K562 (cell line): Measurements from ENCODE around the gene B3GALNT2. TPM values are rescaled to one million over a fixed set of nuclear protein-coding genes. Genes with fewer than 3 reads are reported as not detected.

ENCODE experiments used
- ATAC-seq: fragments of 200-7000 bp; cut with Tn5 transposase; 3 replicates; pipeline ENCODE4 v1.9.1; 2020; ENCODE audit warnings: moderate library complexity
- BruUV-seq: library from RNA; stranded (reverse); fragments of 400-500 nt; replicated peaks from 2 replicates; lab custom pipeline; 2021; lab: Mats Ljungman, UMichigan
- CTCF ChIA-PET: fragments of 300-600 bp; formaldehyde crosslinking; extraction: SDS; loops from one replicate; lab custom pipeline; 2021; ENCODE audit warnings: low intra/inter-chr PET ratio; lab: Yijun Ruan, JAX
- POLR2A ChIA-PET: fragments of 300-600, 350-650 bp; sonication (Branson Sonifier 250); formaldehyde crosslinking; extraction: SDS; loops from one replicate; lab custom pipeline; 2021; ENCODE audit warnings: antibody characterized with exemption, inconsistent platforms; lab: Yijun Ruan, JAX
- DNase-seq, 4 experiments: peaks; one replicate each; pipeline versions ENCODE4 v3.0.0 to v3.0.0-alpha.2; 2011 to 2018; ENCODE audit warnings: low spot score in 3 of 4, mixed read lengths in 3 of 4; ENCODE audit errors: extremely low read depth in 1 of 4
- FAIRE-seq: peaks from 2 replicates; lab custom pipeline; 2011; peaks lifted over from hg19 to GRCh38; lab: Jason Lieb, UNC
- H2AFZ ChIP-seq: 2 replicates; pipeline ENCODE4 v1.6.0; 2011; ENCODE audit warnings: low read depth, low read length, control low read depth, inconsistent platforms
- H3K27ac ChIP-seq: fragments of 200-600 bp; 3 replicates; pipeline ENCODE4 v1.8.0; 2011; ENCODE audit warnings: low read depth, mild to moderate bottlenecking, control low read depth, inconsistent platforms, low read length, moderate library complexity, mixed read lengths; ENCODE audit errors: extremely low read depth
- H3K27me3 ChIP-seq, 2 experiments: fragments of 300-600 bp in 1 of 2; 2 replicates in 1 of 2; 3 replicates in 1 of 2; pipeline versions ENCODE4 v1.6.0 to v1.8.0; 2011; ENCODE audit warnings: inconsistent platforms in 2 of 2, low read length in 2 of 2, mild to moderate bottlenecking in 1 of 2, mixed read lengths in 1 of 2, moderate library complexity in 1 of 2; ENCODE audit not compliant: control insufficient read depth in 2 of 2, insufficient read depth in 2 of 2
- H3K36me3 ChIP-seq: fragments of 300-600 bp; 3 replicates; pipeline ENCODE4 v1.8.0; 2011; ENCODE audit warnings: mild to moderate bottlenecking, low read length, inconsistent platforms; ENCODE audit not compliant: control insufficient read depth, insufficient read depth
- H3K4me1 ChIP-seq, 2 experiments: fragments of 200-600 bp in 1 of 2; replicated peaks in 1 of 2; 2 replicates in 1 of 2; 3 replicates in 1 of 2; pipeline versions ENCODE4 v1.5.1 to v1.8.0; 2011; ENCODE audit warnings: inconsistent platforms in 2 of 2, low read length in 2 of 2, mild to moderate bottlenecking in 1 of 2, mixed read lengths in 1 of 2, moderate library complexity in 1 of 2; ENCODE audit not compliant: control insufficient read depth in 2 of 2, insufficient read depth in 2 of 2
- H3K4me2 ChIP-seq: 2 replicates; pipeline ENCODE4 v1.6.1; 2011; ENCODE audit warnings: low read length, control low read depth, inconsistent platforms, mixed read lengths; ENCODE audit not compliant: insufficient read depth
- H3K4me3 ChIP-seq: fragments of 200-600 bp; sonication (generic), shearing (Covaris generic); 2 replicates; pipeline ENCODE4 v1.5.1; 2016; ENCODE audit warnings: control low read depth, inconsistent platforms
- H3K79me2 ChIP-seq: fragments of 200-600 bp; 3 replicates; pipeline ENCODE4 v1.8.0; 2011; ENCODE audit warnings: low read length, inconsistent platforms; ENCODE audit not compliant: control insufficient read depth, insufficient read depth
- H3K9ac ChIP-seq, 2 experiments: 2 replicates each; pipeline versions ENCODE4 v1.6.0 to v1.6.1; 2011; ENCODE audit warnings: low read depth in 2 of 2, low read length in 2 of 2, control low read depth in 1 of 2, inconsistent platforms in 1 of 2, mild to moderate bottlenecking in 1 of 2, mixed read lengths in 1 of 2; ENCODE audit not compliant: insufficient read depth in 1 of 2
- H3K9me1 ChIP-seq: one replicate; pipeline ENCODE4 v1.6.0; 2011; ENCODE audit warnings: inconsistent platforms, mild to moderate bottlenecking, low read length, moderate library complexity; ENCODE audit not compliant: control insufficient read depth, insufficient read depth
- H3K9me3 ChIP-seq: replicated peaks from 2 replicates; pipeline ENCODE4 v1.5.1; 2011; ENCODE audit warnings: low read depth, low read length, inconsistent platforms; ENCODE audit not compliant: control insufficient read depth, insufficient read depth
- H4K20me1 ChIP-seq: replicated peaks from 2 replicates; pipeline ENCODE4 v1.6.1; 2011; ENCODE audit warnings: low read length, inconsistent platforms, mixed read lengths; ENCODE audit not compliant: control insufficient read depth, insufficient read depth
- BCL6 ChIP-seq: fragments of 250-450 bp; sonication (Bioruptor Pico); IDR thresholded peaks from 2 replicates; pipeline ENCODE4 v1.4.0; 2020
- CXXC5 ChIP-seq: fragments of 250-450 bp; sonication (Bioruptor Pico); IDR thresholded peaks from 2 replicates; pipeline ENCODE4 v1.8.0; 2022; ENCODE audit warnings: inconsistent platforms, mild to moderate bottlenecking, moderate library complexity
- GABPA ChIP-seq: fragments of 200-800 bp; sonication (Bioruptor generic); conservative IDR thresholded peaks from 2 replicates; pipeline ENCODE4 v1.6.1; 2016; ENCODE audit warnings: low read depth, missing genetic modification characterization, missing compliant biosample characterization
- NFXL1 ChIP-seq: fragments of 450-650 bp; formaldehyde crosslinking; IDR thresholded peaks from 2 replicates; pipeline ENCODE4 v1.4.0; 2021; ENCODE audit warnings: mild to moderate bottlenecking
- NR2C1 ChIP-seq, 2 experiments: fragments of 450-650 bp; IDR thresholded peaks; 2 replicates each; pipeline ENCODE4 v1.6.1; 2017; ENCODE audit warnings: mild to moderate bottlenecking in 2 of 2, antibody characterized with exemption in 1 of 2, inconsistent platforms in 1 of 2, missing compliant biosample characterization in 1 of 2, missing genetic modification characterization in 1 of 2
- RBM34 ChIP-seq: fragments of 200-400 bp; formaldehyde crosslinking; IDR thresholded peaks from 2 replicates; pipeline ENCODE4 v1.6.1; 2018; ENCODE audit warnings: low read length, borderline replicate concordance; ENCODE audit not compliant: insufficient read depth
- RFX5 ChIP-seq: IDR thresholded peaks from 2 replicates; pipeline ENCODE4 v1.6.1; 2011; ENCODE audit warnings: low read depth, mild to moderate bottlenecking, improper control_type of control experiment, low read length
- SOX6 ChIP-seq: fragments of 450-650 bp; IDR thresholded peaks from 2 replicates; pipeline ENCODE4 v1.6.1; 2014; ENCODE audit warnings: mild to moderate bottlenecking
- TAF1 ChIP-seq: IDR thresholded peaks from 2 replicates; pipeline ENCODE4 v1.6.1; 2011; ENCODE audit warnings: mild to moderate bottlenecking, low read length, moderate library complexity; ENCODE audit not compliant: insufficient read depth, control insufficient read depth, severe bottlenecking; ENCODE audit errors: extremely low read depth
- ZNF239 ChIP-seq: fragments of 250-450 bp; sonication (Bioruptor Pico); IDR thresholded peaks from 2 replicates; pipeline ENCODE4 v1.4.0; 2020; ENCODE audit warnings: mild to moderate bottlenecking
- whole genome bisulfite sequencing: fragments of 100-300 bp; shearing (Covaris generic); methylation state at CpG from one replicate; pipeline ENCODE4 v1.1.6; 2016; ENCODE audit warnings: low coverage, mixed read lengths; ENCODE audit not compliant: insufficient coverage; ENCODE audit errors: missing lambda C conversion rate; 5-methylcytosine and 5-hydroxymethylcytosine counted together
- in situ Hi-C: fragments of 300-500 bp; cut with MboI; formaldehyde crosslinking; loops from 4 replicates; pipeline ENCODE4 v1.15.0; 2018; ENCODE audit warnings: inconsistent platforms, mixed read lengths
- intact Hi-C: fragments of 100-400 bp; cut with micrococcal nuclease; formaldehyde crosslinking; loops from 2 replicates; pipeline ENCODE4 v1.14.2; 2022
- polyA plus RNA-seq, 8 experiments: library from polyadenylated mRNA; depleted of rRNA in 4 of 8; stranded (reverse) in 5 of 8; unstranded in 3 of 8; fragments of >200 nt; fragmentation: Nextera tagmentation in 2 of 8; fragmentation: Illumina TruSeq in 1 of 8; extraction: Ambion mirVana in 2 of 8; extraction: Trizol in 1 of 8; gene quantifications; 2 replicates each; pipeline versions ENCODE4 v1.2.1 to v1.2.3, GENCODE V29; 2011 to 2014; ENCODE audit warnings: inconsistent platforms in 1 of 8, missing spikeins in 1 of 8
- total RNA-seq, 7 experiments: library from RNA; depleted of rRNA in 6 of 7; stranded (reverse); fragments of >200 nt in 6 of 7; fragmentation: Illumina TruSeq in 2 of 7; extraction: Trizol in 2 of 7; gene quantifications; 2 replicates each; pipeline versions ENCODE4 v1.2.1 to v1.2.3, GENCODE V29; 2011 to 2021; ENCODE audit warnings: low replicate concordance in 1 of 7
- TF ChIP-seq, protein P1 (sequence below): fragments of 450-650 bp; IDR thresholded peaks from 2 replicates; pipeline ENCODE4 v1.6.1; 2014; ENCODE audit warnings: low read depth, mild to moderate bottlenecking, moderate library complexity, borderline replicate concordance
- TF ChIP-seq, protein P2 (sequence below): fragments of 450-650 bp; formaldehyde crosslinking; IDR thresholded peaks from 2 replicates; pipeline ENCODE4 v1.4.0; 2022; ENCODE audit warnings: mild to moderate bottlenecking, moderate library complexity
- TF ChIP-seq, protein P3 (sequence below), 2 experiments: fragments of 450-650 bp in 1 of 2; sonication (generic) in 1 of 2; formaldehyde crosslinking; conservative IDR thresholded peaks; 2 replicates each; pipeline versions ENCODE4 v1.4.0 to v1.8.1; 2020 to 2022; ENCODE audit warnings: mild to moderate bottlenecking in 1 of 2, missing genetic modification reagents in 1 of 2
- TF ChIP-seq, protein P4 (sequence below), 2 experiments: fragments of 450-650 bp in 1 of 2; sonication (generic) in 1 of 2; formaldehyde crosslinking in 1 of 2; IDR thresholded peaks in 1 of 2; conservative IDR thresholded peaks in 1 of 2; 2 replicates each; pipeline versions ENCODE4 v1.6.1 to v1.8.1; 2016 to 2023; ENCODE audit warnings: mild to moderate bottlenecking in 2 of 2, moderate library complexity in 2 of 2, inconsistent platforms in 1 of 2, missing genetic modification reagents in 1 of 2
- TF ChIP-seq, protein P5 (sequence below): sonication (generic); formaldehyde crosslinking; IDR thresholded peaks from 2 replicates; pipeline ENCODE4 v1.8.1; 2023; ENCODE audit warnings: mild to moderate bottlenecking, missing genetic modification reagents

Gene B3GALNT2
- total and polyA plus RNA-seq, 9 of the 15 experiments (the other 6 are each of a cell fraction or from before 2014, with no cell fraction given), result 2.0 to 31.7 (median 22.9) TPM

DNA sequence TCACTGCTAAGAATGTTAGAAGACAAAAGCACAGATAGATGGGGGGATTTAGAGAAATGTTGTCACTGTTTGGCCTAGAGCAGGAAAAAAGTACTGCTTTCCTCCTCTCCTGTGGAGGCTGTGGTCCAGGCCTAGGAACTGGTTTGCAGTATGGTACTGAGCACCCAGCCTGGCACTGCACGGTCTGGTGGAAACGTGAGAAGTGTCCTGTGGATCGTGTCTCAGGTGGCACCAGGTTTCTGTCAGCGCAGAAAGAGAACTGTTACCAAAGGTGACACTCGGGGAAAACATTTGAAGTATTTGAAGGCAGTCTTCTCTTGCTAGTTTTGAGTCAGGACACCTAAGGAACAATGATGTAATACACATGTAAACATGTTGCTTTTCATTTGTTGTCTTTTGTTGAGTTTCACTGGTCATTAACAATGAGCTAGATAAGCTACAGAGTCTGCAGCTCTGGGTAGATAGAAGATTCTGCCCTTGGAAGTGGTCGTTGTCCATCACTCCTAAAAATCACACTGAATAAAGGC lies 63.0 kb downstream of the B3GALNT2 start:
- Histone ChIP-seq H3K27ac (peak overlapping the region; percentile 42; the same call in 1 of the 3 replicates), H3K4me1 (peaks cover 6 to 10% of the 10 kb centered on the region in 2 experiments; a peak in 4 of 5 replicates), H3K4me2 (no peak overlapping the region), H2AFZ (no peak overlapping the region), H3K27me3 (no peaks in the 10 kb centered on the region), H3K9me3 (no peaks in the 10 kb centered on the region), H3K9ac (0 out of 4 replicates have a peak overlapping the region, but pooled peaks of 1 of the 2 experiments have one; percentile 37), H3K79me2 (no peaks in the 10 kb centered on the region), H3K36me3 (peaks cover 79% of the 10 kb centered on the region), H3K9me1 (no peaks in the 10 kb centered on the region), H3K4me3 (no peak overlapping the region), H4K20me1 (no peaks in the 10 kb centered on the region)
- ATAC-seq (no peak; the same call in 2 of the 3 replicates), DNase-seq (no peak), FAIRE-seq (no peak)
- ChIA-PET CTCF (no interaction called here), POLR2A (interaction anchor here (0.5 to 2.1 kb wide), 8 partner anchors 8 to 837 kb away, joined by 3 to 5 read pairs (median 4); partner anchors contain the start of gene B3GALNT2)
- intact Hi-C loops (loop anchor here (5.0 kb wide), 1 partner anchor 61 kb away; the partner anchor contains the start of gene B3GALNT2), in situ Hi-C loops (no loop called here)
- no TSS peak for BruUV-seq
- 84% methylated on average over 6 of the region's 6 CpGs for WGBS
- TF ChIP-seq, protein P1, sequence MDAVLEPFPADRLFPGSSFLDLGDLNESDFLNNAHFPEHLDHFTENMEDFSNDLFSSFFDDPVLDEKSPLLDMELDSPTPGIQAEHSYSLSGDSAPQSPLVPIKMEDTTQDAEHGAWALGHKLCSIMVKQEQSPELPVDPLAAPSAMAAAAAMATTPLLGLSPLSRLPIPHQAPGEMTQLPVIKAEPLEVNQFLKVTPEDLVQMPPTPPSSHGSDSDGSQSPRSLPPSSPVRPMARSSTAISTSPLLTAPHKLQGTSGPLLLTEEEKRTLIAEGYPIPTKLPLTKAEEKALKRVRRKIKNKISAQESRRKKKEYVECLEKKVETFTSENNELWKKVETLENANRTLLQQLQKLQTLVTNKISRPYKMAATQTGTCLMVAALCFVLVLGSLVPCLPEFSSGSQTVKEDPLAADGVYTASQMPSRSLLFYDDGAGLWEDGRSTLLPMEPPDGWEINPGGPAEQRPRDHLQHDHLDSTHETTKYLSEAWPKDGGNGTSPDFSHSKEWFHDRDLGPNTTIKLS, result no peak
- TF ChIP-seq, protein P2, sequence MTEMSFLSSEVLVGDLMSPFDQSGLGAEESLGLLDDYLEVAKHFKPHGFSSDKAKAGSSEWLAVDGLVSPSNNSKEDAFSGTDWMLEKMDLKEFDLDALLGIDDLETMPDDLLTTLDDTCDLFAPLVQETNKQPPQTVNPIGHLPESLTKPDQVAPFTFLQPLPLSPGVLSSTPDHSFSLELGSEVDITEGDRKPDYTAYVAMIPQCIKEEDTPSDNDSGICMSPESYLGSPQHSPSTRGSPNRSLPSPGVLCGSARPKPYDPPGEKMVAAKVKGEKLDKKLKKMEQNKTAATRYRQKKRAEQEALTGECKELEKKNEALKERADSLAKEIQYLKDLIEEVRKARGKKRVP, result peak; percentile 24; the same call in 1 of the 2 replicates
- TF ChIP-seq, protein P3, sequence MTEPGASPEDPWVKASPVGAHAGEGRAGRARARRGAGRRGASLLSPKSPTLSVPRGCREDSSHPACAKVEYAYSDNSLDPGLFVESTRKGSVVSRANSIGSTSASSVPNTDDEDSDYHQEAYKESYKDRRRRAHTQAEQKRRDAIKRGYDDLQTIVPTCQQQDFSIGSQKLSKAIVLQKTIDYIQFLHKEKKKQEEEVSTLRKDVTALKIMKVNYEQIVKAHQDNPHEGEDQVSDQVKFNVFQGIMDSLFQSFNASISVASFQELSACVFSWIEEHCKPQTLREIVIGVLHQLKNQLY (CRISPR knock-in tag; conservative IDR thresholded peaks at IDR 0.05), result no peak
- TF ChIP-seq CXXC5, result peak; percentile 36; the same call in 1 of the 2 replicates
- TF ChIP-seq, protein P4, sequence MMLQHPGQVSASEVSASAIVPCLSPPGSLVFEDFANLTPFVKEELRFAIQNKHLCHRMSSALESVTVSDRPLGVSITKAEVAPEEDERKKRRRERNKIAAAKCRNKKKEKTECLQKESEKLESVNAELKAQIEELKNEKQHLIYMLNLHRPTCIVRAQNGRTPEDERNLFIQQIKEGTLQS (IDR thresholded peaks at IDR 0.05), result peak; percentile 65
- TF ChIP-seq, protein P4 (CRISPR knock-in tag; conservative IDR thresholded peaks at IDR 0.05), result no peak
- TF ChIP-seq TAF1, result no peak
- TF ChIP-seq GABPA (tag), result no peak
- TF ChIP-seq BCL6 (CRISPR knock-in tag), result no peak
- TF ChIP-seq, protein P5, sequence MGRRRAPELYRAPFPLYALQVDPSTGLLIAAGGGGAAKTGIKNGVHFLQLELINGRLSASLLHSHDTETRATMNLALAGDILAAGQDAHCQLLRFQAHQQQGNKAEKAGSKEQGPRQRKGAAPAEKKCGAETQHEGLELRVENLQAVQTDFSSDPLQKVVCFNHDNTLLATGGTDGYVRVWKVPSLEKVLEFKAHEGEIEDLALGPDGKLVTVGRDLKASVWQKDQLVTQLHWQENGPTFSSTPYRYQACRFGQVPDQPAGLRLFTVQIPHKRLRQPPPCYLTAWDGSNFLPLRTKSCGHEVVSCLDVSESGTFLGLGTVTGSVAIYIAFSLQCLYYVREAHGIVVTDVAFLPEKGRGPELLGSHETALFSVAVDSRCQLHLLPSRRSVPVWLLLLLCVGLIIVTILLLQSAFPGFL (CRISPR knock-in tag), result no peak
- no peak for TF ChIP-seq RBM34
- no peak for TF ChIP-seq NR2C1 (IDR thresholded peaks at IDR 0.05)
- TF ChIP-seq NR2C1 (tag; IDR thresholded peaks at IDR 0.05), result peak; percentile 27; the same call in 1 of the 2 replicates
- TF ChIP-seq NFXL1 (CRISPR knock-in tag), result 0 out of 2 replicates have a peak, but pooled peaks have one; percentile 21
- TF ChIP-seq ZNF239 (CRISPR knock-in tag), result no peak
- TF ChIP-seq RFX5, result no peak
- no peak for TF ChIP-seq SOX6
